MM.1S (cell line): ENCODE data around the gene CFAP74.

Experiments used
- EZH2 ChIP-seq: fragments of 300-600 bp; sonication (generic); optimal IDR thresholded peaks from 2 replicates; pipeline ENCODE3; 2017; ENCODE audit warnings: low read depth, mild to moderate bottlenecking, antibody characterized with exemption, low read length, mixed read lengths
- EZH2phosphoT487 ChIP-seq: fragments of 300-600 bp; sonication (generic); IDR thresholded peaks from 2 replicates; pipeline ENCODE4 v1.6.1; 2018; ENCODE audit warnings: antibody characterized with exemption, low read length
- TF ChIP-seq, protein P1 (sequence below): fragments of 300-600 bp; sonication (generic); IDR thresholded peaks from 2 replicates; pipeline ENCODE4 v1.5.1; 2016; ENCODE audit warnings: antibody characterized with exemption, low read length, mixed read lengths

DNA sequence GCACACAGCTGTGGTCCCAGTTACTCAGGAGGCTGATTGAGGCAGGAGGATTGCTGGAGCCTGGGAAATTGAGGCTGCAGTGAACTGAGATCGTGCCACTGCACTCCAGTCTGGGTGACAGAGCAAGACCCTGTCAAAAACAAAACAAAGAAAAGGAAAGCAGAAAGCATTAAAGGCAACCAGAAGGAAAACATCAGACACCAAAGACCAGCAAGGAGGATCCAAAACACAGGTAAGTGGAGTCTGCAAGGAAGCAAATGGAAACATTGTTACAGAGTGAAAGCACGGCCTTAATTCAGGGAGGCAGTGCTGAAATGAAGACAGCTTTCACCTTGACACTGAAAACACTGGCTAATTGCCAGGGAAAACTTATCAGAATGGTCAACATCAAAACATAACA is 40.8 kb downstream of the CFAP74 start:
- TF ChIP-seq, protein P1, sequence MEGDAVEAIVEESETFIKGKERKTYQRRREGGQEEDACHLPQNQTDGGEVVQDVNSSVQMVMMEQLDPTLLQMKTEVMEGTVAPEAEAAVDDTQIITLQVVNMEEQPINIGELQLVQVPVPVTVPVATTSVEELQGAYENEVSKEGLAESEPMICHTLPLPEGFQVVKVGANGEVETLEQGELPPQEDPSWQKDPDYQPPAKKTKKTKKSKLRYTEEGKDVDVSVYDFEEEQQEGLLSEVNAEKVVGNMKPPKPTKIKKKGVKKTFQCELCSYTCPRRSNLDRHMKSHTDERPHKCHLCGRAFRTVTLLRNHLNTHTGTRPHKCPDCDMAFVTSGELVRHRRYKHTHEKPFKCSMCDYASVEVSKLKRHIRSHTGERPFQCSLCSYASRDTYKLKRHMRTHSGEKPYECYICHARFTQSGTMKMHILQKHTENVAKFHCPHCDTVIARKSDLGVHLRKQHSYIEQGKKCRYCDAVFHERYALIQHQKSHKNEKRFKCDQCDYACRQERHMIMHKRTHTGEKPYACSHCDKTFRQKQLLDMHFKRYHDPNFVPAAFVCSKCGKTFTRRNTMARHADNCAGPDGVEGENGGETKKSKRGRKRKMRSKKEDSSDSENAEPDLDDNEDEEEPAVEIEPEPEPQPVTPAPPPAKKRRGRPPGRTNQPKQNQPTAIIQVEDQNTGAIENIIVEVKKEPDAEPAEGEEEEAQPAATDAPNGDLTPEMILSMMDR, result no peak
- TF ChIP-seq EZH2 (no peak), EZH2phosphoT487 (no peak)
